Measurements from ENCODE around the gene PMM1. TPM values are rescaled to one million over a fixed set of nuclear protein-coding genes. Genes with fewer than 3 reads are reported as not detected.
A peak's percentile ranks its signal among the peaks of the same experiment; 100 is the strongest.

The PMM1 gene
- total and polyA plus RNA-seq, 2 of the 13 experiments (the other 11 are each of a cell fraction or from before 2014, with no cell fraction given): 17.8 to 95.6 TPM

DNA sequence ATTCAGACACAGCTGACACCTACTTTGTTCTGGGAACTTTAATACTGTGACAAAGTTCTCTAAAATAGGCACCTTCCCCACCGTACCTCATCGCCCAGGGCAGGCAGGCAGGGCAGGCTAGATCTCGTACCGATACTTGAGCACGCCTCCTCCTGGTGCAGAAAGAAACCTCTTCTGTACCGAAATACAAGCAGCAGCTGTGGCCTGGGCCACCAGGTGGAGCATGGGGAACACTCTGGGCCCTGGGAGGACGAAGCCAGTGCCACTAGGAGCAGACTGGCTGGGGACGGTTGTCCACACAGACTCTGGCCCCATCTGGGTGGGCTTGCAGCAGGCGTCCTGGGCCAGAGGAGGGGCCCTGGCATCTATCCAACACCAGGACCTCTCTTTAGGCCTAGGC, 12.8 kb downstream of the PMM1 start (continued):
- TF ChIP-seq, protein P1, sequence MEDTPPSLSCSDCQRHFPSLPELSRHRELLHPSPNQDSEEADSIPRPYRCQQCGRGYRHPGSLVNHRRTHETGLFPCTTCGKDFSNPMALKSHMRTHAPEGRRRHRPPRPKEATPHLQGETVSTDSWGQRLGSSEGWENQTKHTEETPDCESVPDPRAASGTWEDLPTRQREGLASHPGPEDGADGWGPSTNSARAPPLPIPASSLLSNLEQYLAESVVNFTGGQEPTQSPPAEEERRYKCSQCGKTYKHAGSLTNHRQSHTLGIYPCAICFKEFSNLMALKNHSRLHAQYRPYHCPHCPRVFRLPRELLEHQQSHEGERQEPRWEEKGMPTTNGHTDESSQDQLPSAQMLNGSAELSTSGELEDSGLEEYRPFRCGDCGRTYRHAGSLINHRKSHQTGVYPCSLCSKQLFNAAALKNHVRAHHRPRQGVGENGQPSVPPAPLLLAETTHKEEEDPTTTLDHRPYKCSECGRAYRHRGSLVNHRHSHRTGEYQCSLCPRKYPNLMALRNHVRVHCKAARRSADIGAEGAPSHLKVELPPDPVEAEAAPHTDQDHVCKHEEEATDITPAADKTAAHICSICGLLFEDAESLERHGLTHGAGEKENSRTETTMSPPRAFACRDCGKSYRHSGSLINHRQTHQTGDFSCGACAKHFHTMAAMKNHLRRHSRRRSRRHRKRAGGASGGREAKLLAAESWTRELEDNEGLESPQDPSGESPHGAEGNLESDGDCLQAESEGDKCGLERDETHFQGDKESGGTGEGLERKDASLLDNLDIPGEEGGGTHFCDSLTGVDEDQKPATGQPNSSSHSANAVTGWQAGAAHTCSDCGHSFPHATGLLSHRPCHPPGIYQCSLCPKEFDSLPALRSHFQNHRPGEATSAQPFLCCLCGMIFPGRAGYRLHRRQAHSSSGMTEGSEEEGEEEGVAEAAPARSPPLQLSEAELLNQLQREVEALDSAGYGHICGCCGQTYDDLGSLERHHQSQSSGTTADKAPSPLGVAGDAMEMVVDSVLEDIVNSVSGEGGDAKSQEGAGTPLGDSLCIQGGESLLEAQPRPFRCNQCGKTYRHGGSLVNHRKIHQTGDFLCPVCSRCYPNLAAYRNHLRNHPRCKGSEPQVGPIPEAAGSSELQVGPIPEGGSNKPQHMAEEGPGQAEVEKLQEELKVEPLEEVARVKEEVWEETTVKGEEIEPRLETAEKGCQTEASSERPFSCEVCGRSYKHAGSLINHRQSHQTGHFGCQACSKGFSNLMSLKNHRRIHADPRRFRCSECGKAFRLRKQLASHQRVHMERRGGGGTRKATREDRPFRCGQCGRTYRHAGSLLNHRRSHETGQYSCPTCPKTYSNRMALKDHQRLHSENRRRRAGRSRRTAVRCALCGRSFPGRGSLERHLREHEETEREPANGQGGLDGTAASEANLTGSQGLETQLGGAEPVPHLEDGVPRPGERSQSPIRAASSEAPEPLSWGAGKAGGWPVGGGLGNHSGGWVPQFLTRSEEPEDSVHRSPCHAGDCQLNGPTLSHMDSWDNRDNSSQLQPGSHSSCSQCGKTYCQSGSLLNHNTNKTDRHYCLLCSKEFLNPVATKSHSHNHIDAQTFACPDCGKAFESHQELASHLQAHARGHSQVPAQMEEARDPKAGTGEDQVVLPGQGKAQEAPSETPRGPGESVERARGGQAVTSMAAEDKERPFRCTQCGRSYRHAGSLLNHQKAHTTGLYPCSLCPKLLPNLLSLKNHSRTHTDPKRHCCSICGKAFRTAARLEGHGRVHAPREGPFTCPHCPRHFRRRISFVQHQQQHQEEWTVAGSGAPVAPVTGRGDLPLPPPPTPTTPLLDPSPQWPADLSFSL (CRISPR knock-in tag; IDR thresholded peaks at IDR 0.05): no peak
- TF ChIP-seq, protein P2, sequence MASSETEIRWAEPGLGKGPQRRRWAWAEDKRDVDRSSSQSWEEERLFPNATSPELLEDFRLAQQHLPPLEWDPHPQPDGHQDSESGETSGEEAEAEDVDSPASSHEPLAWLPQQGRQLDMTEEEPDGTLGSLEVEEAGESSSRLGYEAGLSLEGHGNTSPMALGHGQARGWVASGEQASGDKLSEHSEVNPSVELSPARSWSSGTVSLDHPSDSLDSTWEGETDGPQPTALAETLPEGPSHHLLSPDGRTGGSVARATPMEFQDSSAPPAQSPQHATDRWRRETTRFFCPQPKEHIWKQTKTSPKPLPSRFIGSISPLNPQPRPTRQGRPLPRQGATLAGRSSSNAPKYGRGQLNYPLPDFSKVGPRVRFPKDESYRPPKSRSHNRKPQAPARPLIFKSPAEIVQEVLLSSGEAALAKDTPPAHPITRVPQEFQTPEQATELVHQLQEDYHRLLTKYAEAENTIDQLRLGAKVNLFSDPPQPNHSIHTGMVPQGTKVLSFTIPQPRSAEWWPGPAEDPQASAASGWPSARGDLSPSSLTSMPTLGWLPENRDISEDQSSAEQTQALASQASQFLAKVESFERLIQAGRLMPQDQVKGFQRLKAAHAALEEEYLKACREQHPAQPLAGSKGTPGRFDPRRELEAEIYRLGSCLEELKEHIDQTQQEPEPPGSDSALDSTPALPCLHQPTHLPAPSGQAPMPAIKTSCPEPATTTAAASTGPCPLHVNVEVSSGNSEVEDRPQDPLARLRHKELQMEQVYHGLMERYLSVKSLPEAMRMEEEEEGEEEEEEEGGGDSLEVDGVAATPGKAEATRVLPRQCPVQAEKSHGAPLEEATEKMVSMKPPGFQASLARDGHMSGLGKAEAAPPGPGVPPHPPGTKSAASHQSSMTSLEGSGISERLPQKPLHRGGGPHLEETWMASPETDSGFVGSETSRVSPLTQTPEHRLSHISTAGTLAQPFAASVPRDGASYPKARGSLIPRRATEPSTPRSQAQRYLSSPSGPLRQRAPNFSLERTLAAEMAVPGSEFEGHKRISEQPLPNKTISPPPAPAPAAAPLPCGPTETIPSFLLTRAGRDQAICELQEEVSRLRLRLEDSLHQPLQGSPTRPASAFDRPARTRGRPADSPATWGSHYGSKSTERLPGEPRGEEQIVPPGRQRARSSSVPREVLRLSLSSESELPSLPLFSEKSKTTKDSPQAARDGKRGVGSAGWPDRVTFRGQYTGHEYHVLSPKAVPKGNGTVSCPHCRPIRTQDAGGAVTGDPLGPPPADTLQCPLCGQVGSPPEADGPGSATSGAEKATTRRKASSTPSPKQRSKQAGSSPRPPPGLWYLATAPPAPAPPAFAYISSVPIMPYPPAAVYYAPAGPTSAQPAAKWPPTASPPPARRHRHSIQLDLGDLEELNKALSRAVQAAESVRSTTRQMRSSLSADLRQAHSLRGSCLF (CRISPR knock-in tag; IDR thresholded peaks at IDR 0.05; ENCODE audit: borderline replicate concordance): no peak
- TF ChIP-seq, protein P3, sequence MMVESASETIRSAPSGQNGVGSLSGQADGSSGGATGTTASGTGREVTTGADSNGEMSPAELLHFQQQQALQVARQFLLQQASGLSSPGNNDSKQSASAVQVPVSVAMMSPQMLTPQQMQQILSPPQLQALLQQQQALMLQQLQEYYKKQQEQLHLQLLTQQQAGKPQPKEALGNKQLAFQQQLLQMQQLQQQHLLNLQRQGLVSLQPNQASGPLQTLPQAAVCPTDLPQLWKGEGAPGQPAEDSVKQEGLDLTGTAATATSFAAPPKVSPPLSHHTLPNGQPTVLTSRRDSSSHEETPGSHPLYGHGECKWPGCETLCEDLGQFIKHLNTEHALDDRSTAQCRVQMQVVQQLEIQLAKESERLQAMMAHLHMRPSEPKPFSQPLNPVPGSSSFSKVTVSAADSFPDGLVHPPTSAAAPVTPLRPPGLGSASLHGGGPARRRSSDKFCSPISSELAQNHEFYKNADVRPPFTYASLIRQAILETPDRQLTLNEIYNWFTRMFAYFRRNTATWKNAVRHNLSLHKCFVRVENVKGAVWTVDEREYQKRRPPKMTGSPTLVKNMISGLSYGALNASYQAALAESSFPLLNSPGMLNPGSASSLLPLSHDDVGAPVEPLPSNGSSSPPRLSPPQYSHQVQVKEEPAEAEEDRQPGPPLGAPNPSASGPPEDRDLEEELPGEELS (CRISPR knock-in tag; IDR thresholded peaks at IDR 0.05): no peak
- no peak for TF ChIP-seq NFKB2 (CRISPR knock-in tag; IDR thresholded peaks at IDR 0.05; ENCODE audit: borderline replicate concordance)
- peak; percentile 72; the same call in 1 of the 2 replicates for TF ChIP-seq IRF2 (CRISPR knock-in tag; IDR thresholded peaks at IDR 0.05)
- no peak for TF ChIP-seq ZNF776 (CRISPR knock-in tag; IDR thresholded peaks at IDR 0.05)
- TF ChIP-seq ZBTB1 (CRISPR knock-in tag; IDR thresholded peaks at IDR 0.05; ENCODE audit: borderline replicate concordance): no peak
- no peak for TF ChIP-seq ZBTB7B (CRISPR knock-in tag; IDR thresholded peaks at IDR 0.05)
- TF ChIP-seq ATM (IDR thresholded peaks at IDR 0.05; ENCODE audit: borderline replicate concordance): no peak
- no peak for TF ChIP-seq FOXK2 (IDR thresholded peaks at IDR 0.05)
- TF ChIP-seq NFYB (CRISPR knock-in tag; IDR thresholded peaks at IDR 0.05): no peak
- no peak for TF ChIP-seq ZNF724P (CRISPR knock-in tag; IDR thresholded peaks at IDR 0.05; ENCODE audit: borderline replicate concordance)
- TF ChIP-seq NRL (CRISPR knock-in tag; IDR thresholded peaks at IDR 0.05; ENCODE audit: borderline replicate concordance): no peak
- 0 out of 2 replicates have a peak, but pooled peaks have one; percentile 8 for TF ChIP-seq MTA1 (CRISPR knock-in tag; IDR thresholded peaks at IDR 0.05; ENCODE audit: borderline replicate concordance)
- no peak for TF ChIP-seq RFX3 (CRISPR knock-in tag; IDR thresholded peaks at IDR 0.05)
- no peak for TF ChIP-seq ZMYM3 (CRISPR knock-in tag; IDR thresholded peaks at IDR 0.05)
- no peak for TF ChIP-seq POLR2AphosphoS2 (IDR thresholded peaks at IDR 0.05; ENCODE audit: low read depth, low read length)
- no peak for TF ChIP-seq ZNF337 (CRISPR knock-in tag; IDR thresholded peaks at IDR 0.05; ENCODE audit: borderline replicate concordance, low read depth)

Data from HepG2 (cell line).